ENCODE measurements around the gene UBE2O. TPM values are rescaled to one million over a fixed set of nuclear protein-coding genes. Genes with fewer than 3 reads are reported as not detected.

Gene UBE2O
- total RNA-seq, 1 donor from 2014 or later, result 27.1 TPM

DNA sequence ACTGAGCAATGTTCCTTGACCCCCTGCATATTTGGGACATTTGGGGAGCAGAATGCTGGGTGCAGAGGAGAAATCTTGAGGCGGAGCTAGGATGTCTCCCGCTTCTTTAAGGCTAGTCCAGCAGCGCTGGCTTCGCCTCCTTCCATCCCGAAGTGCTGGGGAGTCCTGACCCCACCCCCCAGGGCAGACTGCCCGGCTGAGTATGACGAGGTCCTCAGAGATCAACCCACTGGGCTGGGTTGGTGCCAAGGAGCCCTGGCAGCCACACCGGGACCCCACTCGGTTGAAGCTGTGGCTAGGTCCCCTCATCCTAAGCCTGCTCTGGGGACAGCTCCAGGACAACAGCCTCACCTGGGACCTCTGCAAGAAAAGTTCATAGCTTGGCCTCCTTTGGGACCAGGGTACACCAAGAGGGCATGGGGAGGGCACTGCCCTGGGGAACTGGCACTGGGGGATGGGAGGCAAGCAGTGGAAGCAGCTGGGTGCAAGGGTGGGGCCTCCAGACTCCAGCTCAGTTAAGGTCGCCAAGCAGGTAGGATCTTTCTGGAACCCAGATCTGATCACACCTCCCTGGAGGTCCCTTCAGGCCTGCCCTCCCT is 37.3 kb upstream of the UBE2O start:
- DNase-seq (ENCODE audit: low spot score) (no peak), ATAC-seq (no peak)
- intact Hi-C loops (cut with DNase I), result no loop called here

DNA sequence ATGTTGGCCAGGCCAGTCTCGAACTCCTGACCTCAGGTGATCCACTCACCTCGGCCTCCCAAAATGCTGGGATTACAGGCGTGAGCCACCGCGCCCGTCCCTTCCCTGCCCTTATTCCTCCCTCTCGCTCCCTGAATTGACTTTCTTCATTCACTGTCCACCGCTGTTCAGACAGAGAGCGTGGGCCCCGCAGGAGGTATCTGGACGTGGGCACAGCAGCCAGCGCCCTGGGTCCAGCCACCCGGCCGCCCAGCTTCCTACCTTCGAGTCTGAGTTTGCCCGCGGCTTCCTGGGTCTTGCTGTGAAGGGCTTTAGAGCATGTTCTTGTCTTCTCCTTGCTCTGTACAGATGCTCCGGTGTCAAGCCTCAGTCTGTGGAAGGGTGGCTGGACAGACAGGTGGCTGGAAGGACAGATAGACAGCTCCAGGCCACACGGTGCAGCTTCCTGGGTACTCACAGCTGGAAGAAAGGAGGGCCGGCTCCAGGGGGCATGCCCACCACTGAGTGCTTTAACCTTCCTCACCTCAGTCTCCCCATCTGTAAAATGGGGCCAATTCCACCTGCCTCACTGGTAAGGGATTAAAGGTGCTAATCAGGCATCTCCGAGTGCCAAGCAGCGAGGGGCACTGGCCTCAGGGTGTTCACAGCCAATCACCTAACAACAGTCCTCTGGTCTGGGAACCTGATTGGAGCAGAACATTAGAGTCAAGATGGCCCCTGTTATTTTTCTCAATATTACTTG is 34.7 kb upstream of the UBE2O start:
- no peak for ATAC-seq
- intact Hi-C loops (cut with DNase I), result no loop called here
- DNase-seq (ENCODE audit: low spot score), result no peak

DNA sequence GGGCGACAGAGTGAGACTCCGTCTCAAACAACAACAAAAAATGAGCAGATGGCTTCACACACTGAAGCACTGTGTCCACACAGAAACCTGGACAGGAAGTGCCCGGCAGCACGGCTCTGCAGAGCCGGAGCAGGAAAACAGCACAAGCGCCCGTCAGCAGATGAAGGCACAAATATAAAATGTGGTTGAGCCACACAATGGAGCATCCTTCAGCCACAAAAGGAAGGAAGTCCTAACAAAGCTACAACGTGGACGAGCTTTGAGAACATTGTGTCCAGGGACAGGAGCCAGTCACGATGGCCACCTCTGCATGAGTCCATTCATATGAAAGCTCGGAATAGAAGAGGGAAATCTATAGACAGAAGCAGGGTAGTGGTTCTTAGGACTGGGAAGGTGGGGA is 32.6 kb upstream of the UBE2O start:
- ATAC-seq (peak; percentile 61), DNase-seq (ENCODE audit: low spot score) (no peak)
- intact Hi-C loops (cut with DNase I), result no loop called here

DNA sequence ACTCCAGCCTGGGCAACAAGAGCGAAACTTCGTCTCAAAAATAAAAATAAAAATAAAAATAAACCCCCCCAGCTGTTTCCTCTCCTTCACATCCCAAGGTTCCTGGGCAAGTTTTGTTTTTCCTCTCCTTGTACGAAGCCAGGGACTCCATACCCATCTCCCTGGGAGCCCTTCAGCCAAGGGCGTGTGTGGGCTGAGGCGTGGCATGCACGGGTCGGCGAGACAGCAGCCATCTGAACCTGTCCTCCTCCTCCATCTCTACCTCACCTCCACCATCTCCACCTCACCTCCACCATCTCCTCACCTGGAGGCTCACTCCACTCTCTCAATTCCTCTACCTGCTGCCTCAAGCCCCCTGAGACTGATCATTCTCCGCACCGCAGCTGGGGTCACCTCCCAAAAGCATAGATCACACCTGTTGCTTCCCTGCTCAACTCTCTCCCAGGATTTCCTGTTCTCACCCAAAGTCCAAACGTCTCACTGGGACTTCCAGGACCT is 31.3 kb upstream of the UBE2O start:
- DNase-seq (ENCODE audit: low spot score), result no peak
- ATAC-seq, result no peak
- intact Hi-C loops (cut with DNase I), result no loop called here

DNA sequence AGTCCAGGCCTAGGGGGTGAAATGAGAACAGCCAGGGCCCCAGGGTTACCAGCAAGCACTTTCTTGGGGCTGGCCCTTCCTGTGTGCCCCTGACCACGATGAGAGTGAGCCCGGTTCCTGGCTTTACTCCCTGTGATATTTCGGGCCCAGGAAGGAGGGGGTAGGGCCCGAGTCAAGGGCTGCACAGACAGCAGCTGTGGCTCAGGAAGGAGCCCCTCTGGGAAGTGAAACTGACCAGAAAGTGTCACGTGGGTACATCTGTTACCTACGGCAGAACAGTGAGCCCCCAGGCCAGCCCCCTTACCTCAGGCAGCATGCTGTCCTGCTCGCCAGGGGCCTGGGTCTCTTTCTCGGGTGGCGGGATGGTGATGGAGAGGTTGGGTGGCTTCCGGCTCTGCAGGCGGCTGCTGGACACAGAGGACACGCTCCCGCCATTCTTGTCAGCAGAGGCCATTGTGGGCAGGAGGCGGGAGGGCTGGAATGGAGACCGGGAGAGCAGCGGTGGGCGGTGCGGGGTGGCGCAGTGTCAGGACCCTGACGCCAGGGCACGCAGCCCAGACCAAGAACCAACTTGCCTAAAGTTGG is 28.2 kb upstream of the UBE2O start:
- DNase-seq (ENCODE audit: low spot score) (no peak), ATAC-seq (peak; percentile 78)
- intact Hi-C loops (cut with DNase I), result no loop called here

DNA sequence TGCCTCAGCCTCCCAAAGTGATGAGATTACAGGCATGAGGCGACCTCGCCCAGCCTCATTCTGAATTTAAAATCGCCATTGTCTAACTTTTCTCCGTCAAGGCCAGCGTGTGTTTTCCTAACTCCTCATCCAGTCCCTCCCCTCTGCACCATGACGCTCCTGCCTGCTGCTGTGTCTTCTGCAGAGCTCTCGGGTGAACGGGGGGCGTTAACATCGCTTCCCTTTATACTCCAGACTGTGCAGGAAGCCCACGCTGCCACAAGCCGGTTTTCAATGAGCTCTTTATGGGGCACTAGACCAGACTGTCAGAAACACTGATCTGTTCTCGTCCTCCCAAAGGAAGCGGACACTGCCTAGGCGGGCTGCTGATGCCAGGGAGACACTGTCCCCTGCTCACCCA is 27.7 kb upstream of the UBE2O start:
- intact Hi-C loops (cut with DNase I), result no loop called here
- DNase-seq (ENCODE audit: low spot score), result no peak
- ATAC-seq, result peak; percentile 75

DNA sequence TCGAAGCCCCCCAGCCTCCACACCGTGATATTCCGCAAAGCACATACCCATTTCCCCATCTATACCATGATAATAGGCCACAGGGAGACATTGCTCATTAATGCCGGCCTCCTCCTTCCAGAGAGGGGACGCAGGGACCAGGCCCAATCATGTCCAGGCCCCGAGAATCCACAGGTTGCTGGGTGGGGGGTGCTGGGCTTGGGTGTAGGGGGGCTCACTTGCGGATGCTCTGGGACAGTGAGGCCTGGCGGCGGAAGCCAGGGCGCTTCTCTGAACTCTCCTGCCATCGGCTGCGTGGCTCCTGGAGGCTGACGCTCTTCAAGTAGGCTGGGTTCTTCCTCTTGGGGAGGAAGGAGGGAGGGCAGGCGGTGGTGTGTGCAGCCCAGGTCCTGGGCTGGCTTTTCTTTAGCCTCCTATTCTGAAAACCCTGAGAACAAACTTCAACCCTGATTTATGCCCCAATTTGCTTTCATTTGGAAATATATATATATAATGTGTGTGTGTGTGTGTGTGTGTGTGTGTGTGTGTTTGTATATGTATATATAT is 26.6 kb upstream of the UBE2O start:
- DNase-seq (ENCODE audit: low spot score) (no peak), ATAC-seq (no peak)
- intact Hi-C loops (cut with DNase I), result no loop called here

DNA sequence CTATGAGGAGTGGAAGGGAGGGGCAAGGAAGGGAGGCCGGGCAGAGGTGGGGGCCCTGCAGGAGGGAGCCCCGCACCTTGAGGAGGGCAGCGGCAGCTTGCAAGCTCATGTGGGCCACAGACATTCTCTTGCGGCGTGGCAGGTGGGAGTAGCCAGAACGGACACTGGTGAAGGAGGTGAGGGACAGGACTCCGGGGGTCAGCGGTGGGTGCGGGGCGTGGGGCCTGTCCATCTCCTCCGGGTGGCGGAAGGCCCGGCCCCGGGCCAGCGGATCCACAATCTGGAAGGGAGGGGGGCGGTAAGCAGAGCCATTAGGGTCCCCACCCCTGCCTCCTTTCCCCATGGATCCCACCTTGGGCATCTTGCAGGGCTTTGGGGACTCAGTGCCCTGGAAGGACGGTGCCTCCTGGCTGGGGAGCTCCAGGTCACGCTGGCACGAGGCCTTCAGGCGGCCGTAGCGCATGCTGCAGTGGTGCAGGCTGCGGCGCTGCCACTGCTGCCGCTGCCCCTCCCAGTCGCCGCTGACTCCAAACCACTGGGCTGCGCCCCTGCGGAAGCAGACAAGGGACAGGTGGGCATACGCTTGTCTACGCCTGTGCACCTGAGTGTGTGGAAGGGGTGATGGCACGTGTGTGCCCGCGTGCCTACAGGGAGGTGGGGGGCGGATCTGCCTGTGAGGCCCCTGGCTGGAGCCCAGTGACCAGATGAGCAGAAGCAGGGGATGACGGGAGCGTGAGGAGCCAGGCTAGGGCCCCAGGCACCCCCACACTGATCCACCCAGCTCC is 26.0 kb upstream of the UBE2O start:
- no peak for DNase-seq (ENCODE audit: low spot score)
- intact Hi-C loops (cut with DNase I), result no loop called here
- no peak for ATAC-seq

DNA sequence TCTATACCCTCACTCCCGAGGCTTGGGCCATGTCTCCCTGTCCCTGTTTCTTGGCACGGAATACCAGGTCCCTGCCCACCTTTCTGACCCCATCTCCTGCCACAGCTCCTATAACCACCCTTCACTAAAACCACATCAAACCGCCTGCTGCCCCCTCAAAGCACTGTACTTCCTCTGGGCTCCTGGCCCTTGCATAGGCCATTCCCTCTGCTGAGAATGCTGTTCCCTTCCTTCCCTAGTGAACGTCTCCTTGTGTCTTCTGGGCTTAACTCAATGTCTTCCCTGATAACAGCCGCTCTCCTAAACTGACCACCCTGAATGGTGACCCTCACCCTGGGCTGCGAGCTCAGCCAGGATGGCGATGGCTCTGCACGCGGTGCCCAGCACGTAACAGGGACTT is 25.1 kb upstream of the UBE2O start:
- no peak for ATAC-seq
- DNase-seq (ENCODE audit: low spot score), result no peak
- intact Hi-C loops (cut with DNase I), result no loop called here

DNA sequence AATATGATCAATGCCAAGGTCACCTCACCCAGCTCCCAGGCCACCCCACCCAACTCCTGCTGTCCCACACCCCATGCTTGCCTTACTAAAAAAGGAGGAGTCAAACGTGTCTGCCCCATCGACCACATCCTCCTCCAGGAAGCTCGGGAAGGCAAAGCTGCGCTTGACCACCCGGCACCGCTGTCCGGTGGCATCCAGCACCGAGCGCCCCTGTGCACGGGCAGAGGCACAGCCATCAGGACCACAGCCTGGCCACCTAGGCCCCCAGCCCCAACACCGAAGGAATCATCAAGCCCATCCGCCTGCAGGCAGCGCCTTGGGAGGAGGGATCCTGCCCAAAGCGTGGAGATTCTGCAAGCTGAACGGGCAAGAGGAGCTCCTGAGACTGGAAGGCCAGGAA is 24.6 kb upstream of the UBE2O start:
- no peak for DNase-seq (ENCODE audit: low spot score)
- intact Hi-C loops (cut with DNase I), result no loop called here
- ATAC-seq, result no peak

DNA sequence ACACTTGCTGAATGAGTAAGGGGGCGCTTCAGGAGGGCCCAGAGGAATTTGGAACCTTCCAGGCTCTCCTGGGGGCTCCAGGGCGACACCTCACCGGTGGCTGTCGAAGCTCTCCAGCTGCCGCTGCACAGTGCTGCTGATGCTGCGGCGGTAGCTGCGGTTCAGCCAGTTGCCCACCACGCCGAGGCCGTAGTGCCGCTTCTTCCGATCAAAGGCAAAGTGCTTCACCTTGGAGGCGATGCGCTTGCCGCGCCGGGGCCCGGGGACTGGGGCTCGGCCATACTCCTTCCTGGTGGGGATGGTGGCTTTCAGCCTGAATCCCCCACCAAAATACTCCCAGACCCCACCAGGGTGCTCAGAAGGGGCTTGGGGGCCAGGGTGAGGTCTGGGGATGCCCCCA is 23.8 kb upstream of the UBE2O start:
- DNase-seq (ENCODE audit: low spot score) (no peak), ATAC-seq (no peak)
- intact Hi-C loops (cut with DNase I), result no loop called here

DNA sequence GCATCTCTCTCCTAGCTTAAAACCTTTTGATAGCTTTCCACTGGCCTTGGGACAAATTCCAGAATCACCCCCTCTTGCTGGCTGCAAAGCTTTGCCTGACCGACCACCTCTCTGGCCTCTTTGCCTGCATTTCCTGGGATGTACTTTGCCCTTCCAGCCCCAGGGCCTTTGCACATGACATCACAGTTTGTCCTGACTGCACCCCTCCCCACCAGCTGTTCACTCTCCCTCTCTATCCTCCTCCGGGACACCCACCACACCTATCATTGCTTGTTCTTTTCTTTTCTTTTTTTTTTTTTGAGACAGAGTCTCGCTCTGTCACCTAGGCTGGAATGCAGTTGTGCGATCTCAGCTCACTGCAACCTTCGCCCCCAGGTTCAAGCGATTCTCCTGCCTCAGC is 22.4 kb upstream of the UBE2O start:
- intact Hi-C loops (cut with DNase I), result no loop called here
- no peak for ATAC-seq
- no peak for DNase-seq (ENCODE audit: low spot score)

DNA sequence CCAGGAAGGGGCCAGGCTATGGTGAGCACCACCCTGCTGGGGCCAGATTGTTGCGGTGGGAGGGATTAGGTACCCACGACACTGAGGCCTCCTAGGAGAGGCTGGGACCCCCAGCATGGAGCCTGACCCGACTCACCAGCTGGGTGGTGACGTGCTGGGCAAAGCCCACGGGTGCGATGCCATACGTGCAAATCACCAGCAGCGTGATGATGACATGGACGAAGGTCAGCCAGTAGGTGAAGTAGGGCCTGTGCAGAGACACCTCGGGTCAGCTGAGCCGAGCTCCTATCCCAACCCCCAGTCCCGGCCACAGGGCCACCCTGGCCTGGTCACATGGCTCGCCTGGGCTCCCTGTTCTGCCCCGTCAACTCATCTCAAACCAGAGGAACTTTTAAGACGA is 21.9 kb upstream of the UBE2O start:
- DNase-seq (ENCODE audit: low spot score), result no peak
- ATAC-seq, result no peak
- intact Hi-C loops (cut with DNase I), result no loop called here

DNA sequence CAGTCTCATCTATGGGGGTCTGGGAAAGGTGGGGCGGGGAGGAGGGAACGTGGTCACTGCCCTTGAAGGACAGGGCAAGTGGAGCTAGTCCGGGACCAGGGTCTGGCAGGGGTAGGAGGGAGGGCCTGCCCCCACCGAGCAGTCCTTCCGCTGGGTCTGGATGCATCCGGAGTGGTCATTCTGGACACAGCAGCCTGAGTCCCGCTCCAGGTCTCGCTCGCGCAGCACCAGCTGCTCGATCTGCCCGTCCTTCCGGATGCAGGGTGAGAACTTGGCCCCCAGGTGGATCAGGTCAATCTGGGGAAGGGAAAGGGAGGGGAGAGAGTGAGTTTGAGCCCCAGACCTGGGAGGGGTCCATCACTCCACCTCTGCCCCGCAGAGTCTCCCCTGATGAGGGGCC is 21.3 kb upstream of the UBE2O start:
- intact Hi-C loops (cut with DNase I), result no loop called here
- ATAC-seq (no peak), DNase-seq (ENCODE audit: low spot score) (no peak)

DNA sequence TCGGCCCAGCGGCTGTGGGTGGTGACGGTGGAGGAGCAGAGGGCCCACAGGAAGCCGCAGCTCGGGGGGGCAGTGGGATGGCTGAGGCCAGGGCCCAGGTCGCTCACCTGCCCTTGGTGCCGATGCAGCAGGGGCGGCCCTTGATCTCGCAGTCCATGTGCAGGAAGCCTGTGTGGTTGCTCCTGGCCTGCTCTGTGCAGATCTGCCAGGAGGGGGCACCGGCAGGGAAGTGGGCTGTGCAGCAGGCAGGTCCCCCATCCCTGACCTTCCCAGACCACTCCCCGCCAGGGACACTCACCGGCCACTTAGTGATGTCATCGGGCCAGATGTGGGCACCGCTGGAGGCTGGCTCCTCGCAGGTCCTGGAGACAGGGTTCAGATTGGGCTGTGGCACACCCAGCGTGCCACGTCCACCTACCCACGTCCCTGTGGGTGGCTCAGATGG is 20.6 kb upstream of the UBE2O start:
- DNase-seq (ENCODE audit: low spot score) (no peak), ATAC-seq (no peak)

DNA sequence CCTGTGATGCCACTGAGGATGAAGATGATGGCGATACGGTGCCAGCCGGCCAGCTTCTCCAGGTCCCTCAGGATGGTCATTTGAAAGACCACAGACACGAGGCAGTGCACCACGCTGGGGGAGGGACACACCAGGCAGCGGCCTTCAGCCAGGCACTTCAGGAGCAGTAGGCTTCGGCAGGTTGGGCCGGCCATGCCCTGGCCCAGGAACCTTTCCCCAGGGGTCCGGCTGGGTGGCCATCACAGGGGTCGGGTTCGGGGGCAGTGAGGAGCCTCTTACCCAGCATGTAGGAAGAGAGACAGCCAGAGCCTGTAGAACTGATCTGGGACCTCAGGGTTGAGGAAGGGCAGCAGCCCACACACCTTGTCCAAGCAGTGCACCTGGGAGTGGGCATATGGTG is 19.8 kb upstream of the UBE2O start:
- intact Hi-C loops (cut with DNase I), result no loop called here
- ATAC-seq, result no peak

More for the DNA sequence above, 20.6 kb upstream of the UBE2O start:
- intact Hi-C loops (cut with DNase I), result no loop called here

DNA sequence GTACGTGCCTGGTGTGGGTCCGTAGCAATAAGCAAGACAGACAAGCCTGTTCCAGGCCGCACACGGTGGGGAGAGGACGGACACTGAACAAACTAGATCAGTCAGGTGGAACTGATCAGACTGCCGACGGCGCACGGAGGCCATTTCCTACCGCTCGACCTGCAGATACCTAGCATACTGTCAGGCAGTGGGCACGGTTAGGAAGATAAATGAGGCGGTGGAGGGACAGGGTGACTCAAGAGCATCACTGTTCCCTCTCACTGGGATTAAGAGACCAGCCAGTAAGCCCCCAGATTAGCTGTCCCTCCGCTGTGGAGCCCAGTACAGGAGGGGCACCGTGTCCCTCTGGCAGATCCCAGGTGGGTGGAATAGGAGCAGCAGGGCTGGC is 19.3 kb upstream of the UBE2O start:
- intact Hi-C loops (cut with DNase I), result no loop called here
- no peak for DNase-seq (ENCODE audit: low spot score)

More for the DNA sequence above, 19.8 kb upstream of the UBE2O start:
- DNase-seq (ENCODE audit: low spot score), result no peak

DNA sequence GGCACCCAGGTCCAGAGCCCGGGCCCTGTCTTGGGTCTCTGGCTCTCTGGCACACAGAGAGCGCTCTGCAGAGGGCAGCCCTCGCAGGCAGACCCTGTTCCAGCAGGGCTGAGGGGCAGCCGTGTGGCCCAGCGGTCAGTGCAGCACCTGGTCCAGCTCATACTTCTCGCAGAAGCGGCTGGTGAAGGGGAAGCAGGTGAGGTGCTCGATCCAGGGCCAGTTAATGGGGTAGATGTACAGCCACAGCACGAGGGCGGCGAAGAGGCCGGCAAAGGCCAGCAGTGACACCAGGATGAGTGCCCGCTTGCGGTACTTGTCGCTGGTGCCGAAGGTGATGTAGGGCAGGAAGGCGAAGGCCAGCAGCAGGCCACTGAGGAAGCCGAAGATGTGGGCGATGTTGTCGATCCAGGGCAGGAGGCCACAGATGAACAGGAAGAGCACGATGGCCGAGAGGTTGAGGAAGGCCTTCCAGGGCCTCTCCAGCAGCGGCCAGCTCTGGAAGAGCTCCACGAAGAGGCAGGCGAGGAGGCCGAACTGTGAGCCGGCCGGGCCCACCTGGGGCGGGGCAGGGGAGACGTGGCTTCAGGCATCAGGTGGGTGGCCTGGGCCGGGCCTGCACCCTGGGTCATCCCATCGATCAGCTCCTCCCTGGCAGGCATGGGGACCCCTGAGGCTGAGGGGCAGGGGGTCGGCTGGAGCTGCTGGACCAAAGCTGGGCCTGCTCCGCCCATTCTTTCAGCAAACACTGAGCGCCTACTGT is 18.7 kb upstream of the UBE2O start:
- ATAC-seq, result no peak
- no peak for DNase-seq (ENCODE audit: low spot score)
- intact Hi-C loops (cut with DNase I), result no loop called here

More for the DNA sequence above, 19.3 kb upstream of the UBE2O start:
- ATAC-seq, result no peak
